Mesenchymal stem cell (in vitro differentiated cells and primary cell): ENCODE results near the gene C19orf12.
"Not testable (repeated sequence)": the region's sequence is repeated elsewhere in the genome, so short reads cannot be mapped to it uniquely, and the experiment has no call there.

Experiments
- DNase-seq: peaks from one replicate; pipeline ENCODE4 v3.0.0-alpha.2; 2013
- H2AFZ ChIP-seq: one replicate; pipeline ENCODE4 v1.6.1; 2013; ENCODE audit warnings: low read depth, mild to moderate bottlenecking, control low read depth, inconsistent platforms, low read length, moderate library complexity
- H2AK5ac ChIP-seq: 2 replicates; pipeline ENCODE4 v1.6.1; 2013; ENCODE audit warnings: low read length, moderate library complexity, mild to moderate bottlenecking, inconsistent platforms; ENCODE audit not compliant: severe bottlenecking
- H2BK120ac ChIP-seq: one replicate; pipeline ENCODE4 v1.6.1; 2013; ENCODE audit warnings: low read depth, mild to moderate bottlenecking, inconsistent platforms, low read length, moderate library complexity
- H2BK12ac ChIP-seq, 2 experiments: one replicate each; pipeline ENCODE4 v1.6.1; 2013; ENCODE audit warnings: inconsistent platforms in 2 of 2, low read length in 2 of 2, mild to moderate bottlenecking in 2 of 2, moderate library complexity in 2 of 2, control low read depth in 1 of 2
- H2BK15ac ChIP-seq: one replicate; pipeline ENCODE4 v1.6.1; 2013; ENCODE audit warnings: mild to moderate bottlenecking, low read depth, inconsistent platforms; ENCODE audit not compliant: poor library complexity, severe bottlenecking
- H2BK5ac ChIP-seq: 2 replicates; pipeline ENCODE4 v1.6.1; 2013; ENCODE audit warnings: low read depth, mild to moderate bottlenecking, low read length, control low read depth, inconsistent platforms; ENCODE audit not compliant: poor library complexity, severe bottlenecking
- H3K14ac ChIP-seq, 2 experiments: one replicate each; pipeline ENCODE4 v1.6.1; 2013; ENCODE audit warnings: inconsistent platforms in 2 of 2, low read length in 2 of 2, control low read depth in 1 of 2, mild to moderate bottlenecking in 1 of 2, moderate library complexity in 1 of 2
- H3K18ac ChIP-seq, 2 experiments: one replicate each; pipeline ENCODE4 v1.6.1; 2013; ENCODE audit warnings: inconsistent platforms in 2 of 2, low read length in 2 of 2, control low read depth in 1 of 2, low read depth in 1 of 2, mild to moderate bottlenecking in 1 of 2
- H3K23ac ChIP-seq, 2 experiments: one replicate each; pipeline ENCODE4 v1.6.1; 2013; ENCODE audit warnings: inconsistent platforms in 2 of 2, low read length in 2 of 2, mild to moderate bottlenecking in 2 of 2, moderate library complexity in 2 of 2, control low read depth in 1 of 2
- H3K27ac ChIP-seq: 2 replicates; pipeline ENCODE4 v1.5.1; 2013; ENCODE audit warnings: mild to moderate bottlenecking, moderate library complexity, low read length, control low read depth, inconsistent platforms; ENCODE audit not compliant: poor library complexity, severe bottlenecking
- H3K27me3 ChIP-seq, 2 experiments: 2 replicates each; pipeline versions ENCODE4 v1.6.1 to v1.7.0; 2013; ENCODE audit warnings: low read length in 2 of 2, mild to moderate bottlenecking in 2 of 2, moderate library complexity in 2 of 2, control low read depth in 1 of 2, inconsistent platforms in 1 of 2; ENCODE audit not compliant: control insufficient read depth in 1 of 2, insufficient read depth in 1 of 2
- H3K36me3 ChIP-seq, 2 experiments: 2 replicates each; pipeline versions ENCODE4 v1.6.1 to v1.7.0; 2013; ENCODE audit warnings: low read length in 2 of 2, control low read depth in 1 of 2, inconsistent platforms in 1 of 2, low read depth in 1 of 2, mild to moderate bottlenecking in 1 of 2; ENCODE audit not compliant: insufficient read depth in 2 of 2, control insufficient read depth in 1 of 2
- H3K4ac ChIP-seq, 2 experiments: one replicate each; pipeline ENCODE4 v1.6.1; 2013; ENCODE audit warnings: inconsistent platforms in 2 of 2, low read length in 2 of 2, mild to moderate bottlenecking in 2 of 2, moderate library complexity in 2 of 2, control low read depth in 1 of 2, low read depth in 1 of 2
- H3K4me1 ChIP-seq: 2 replicates; pipeline ENCODE4 v1.6.1; 2013; ENCODE audit warnings: low read depth, low read length, control low read depth; ENCODE audit not compliant: control insufficient read depth, insufficient read depth
- H3K4me2 ChIP-seq: 2 replicates; pipeline ENCODE4 v1.6.1; 2013; ENCODE audit warnings: low read length, mild to moderate bottlenecking, inconsistent platforms; ENCODE audit not compliant: poor library complexity, severe bottlenecking
- H3K4me3 ChIP-seq, 2 experiments: 2 replicates each; pipeline versions ENCODE4 v1.5.1 to v1.7.0; 2013; ENCODE audit warnings: low read length in 2 of 2, mild to moderate bottlenecking in 2 of 2, control low read depth in 1 of 2, low read depth in 1 of 2; ENCODE audit not compliant: insufficient read depth in 1 of 2
- H3K79me1 ChIP-seq: replicated peaks from 2 replicates; pipeline ENCODE4 v1.6.1; 2013; ENCODE audit warnings: mild to moderate bottlenecking, control low read depth, low read length, inconsistent platforms; ENCODE audit not compliant: poor library complexity, severe bottlenecking
- H3K9ac ChIP-seq: 2 replicates; pipeline ENCODE4 v1.7.0; 2013; ENCODE audit warnings: mild to moderate bottlenecking, low read length, moderate library complexity
- H3K9me3 ChIP-seq: 2 replicates; pipeline ENCODE4 v1.7.0; 2013; ENCODE audit warnings: mild to moderate bottlenecking, low read length; ENCODE audit not compliant: control insufficient read depth
- H4K8ac ChIP-seq: one replicate; pipeline ENCODE4 v1.6.1; 2013; ENCODE audit warnings: inconsistent platforms, mild to moderate bottlenecking, low read length, moderate library complexity
- H4K91ac ChIP-seq: one replicate; pipeline ENCODE4 v1.6.1; 2013; ENCODE audit warnings: mild to moderate bottlenecking, low read length, inconsistent platforms
- WGBS: methylation state at CpG from one replicate; pipeline ENCODE4 v1.1.7; 2013; ENCODE audit warnings: mixed read lengths; 5-methylcytosine and 5-hydroxymethylcytosine counted together

Gene C19orf12

DNA sequence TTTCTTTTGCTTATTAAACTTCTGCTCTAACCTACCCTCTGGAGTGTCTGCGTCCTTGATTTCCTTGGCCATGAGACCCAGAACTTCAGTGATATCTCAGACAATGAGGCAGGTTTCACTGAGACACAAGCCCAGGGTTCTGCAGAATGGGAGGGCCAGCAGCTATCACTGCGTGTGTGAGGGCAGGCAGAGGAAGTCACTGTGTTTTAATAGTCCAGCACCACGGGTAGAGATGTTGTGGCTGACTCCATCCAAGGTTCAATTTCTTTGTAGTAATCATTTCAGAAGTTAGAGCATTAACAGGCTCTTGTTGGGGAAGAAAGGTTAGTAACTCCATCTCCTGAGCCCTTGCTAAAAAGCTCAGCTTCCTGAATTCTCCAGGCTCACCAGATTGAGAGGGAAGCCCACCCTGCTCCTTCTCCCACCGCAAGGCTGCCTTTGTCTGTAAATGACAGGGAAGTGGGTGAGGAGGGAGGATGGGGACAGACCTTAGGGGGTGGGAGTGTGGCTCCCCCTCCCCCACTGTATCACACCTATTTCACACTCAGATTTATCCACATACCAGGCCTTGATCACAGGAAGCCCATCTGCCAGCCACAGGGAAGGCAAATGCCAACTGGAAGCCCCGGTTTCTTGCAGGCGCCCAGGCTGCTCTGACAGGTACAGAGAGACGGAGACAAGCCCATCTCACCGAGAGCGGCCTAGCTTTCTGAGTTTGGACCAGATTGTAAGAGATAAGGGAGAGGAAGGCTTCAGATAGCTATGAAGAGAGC is 2.1 kb downstream of the C19orf12 start:
- Histone ChIP-seq H3K27me3 (no peaks in the 10 kb centered on the region), H3K79me1 (peaks cover 46% of the 10 kb centered on the region), H3K23ac (peak overlapping the region in 1 of 2 experiments; percentile 31), H2AFZ (no peak overlapping the region), H3K9ac (no peak overlapping the region), H2BK5ac (no peak overlapping the region), H3K18ac (no peak overlapping the region), H3K36me3 (peaks cover 7 to 22% of the 10 kb centered on the region in 2 experiments), H3K9me3 (no peaks in the 10 kb centered on the region), H3K27ac (no peak overlapping the region), H3K14ac (no peak overlapping the region), H2BK15ac (no peak overlapping the region), H3K4me2 (no peak overlapping the region), H3K4me1 (peaks cover 19% of the 10 kb centered on the region), H2BK120ac (no peak overlapping the region), H3K4ac (no peak overlapping the region), H2BK12ac (no peak overlapping the region), H4K8ac (no peak overlapping the region), H4K91ac (no peak overlapping the region), H2AK5ac (no peak overlapping the region), H3K4me3 (no peak overlapping the region)
- DNase-seq = no peak
- 84% methylated on average over 6 of the region's 9 CpGs for WGBS

DNA sequence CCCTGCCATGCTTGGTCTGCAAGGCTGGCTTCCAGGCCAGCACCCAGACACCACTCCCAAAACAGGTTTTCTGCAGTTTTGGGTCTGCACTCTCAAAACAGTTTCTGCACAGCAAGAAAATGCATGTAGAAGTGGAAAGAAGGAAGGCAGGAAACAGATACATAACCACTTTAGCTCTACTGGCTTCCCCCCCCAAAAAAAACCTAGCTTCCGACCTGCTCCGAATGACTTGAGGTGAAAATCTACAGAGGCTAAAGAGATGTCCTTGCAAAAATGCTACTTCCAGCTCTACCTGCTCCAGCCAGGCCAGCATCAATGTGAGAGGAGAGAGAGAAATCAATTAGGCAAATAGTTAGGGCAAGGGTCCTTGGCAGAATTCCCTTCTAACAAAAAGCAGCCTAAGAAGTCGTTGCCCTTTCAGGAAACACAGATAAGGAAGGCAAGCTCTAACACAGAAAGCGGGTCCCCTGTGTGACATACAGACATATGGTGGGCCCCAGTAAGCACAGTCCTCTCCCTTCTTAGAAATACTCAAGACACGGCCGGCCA is 3.4 kb downstream of the C19orf12 start:
- H3K23ac ChIP-seq = no peak overlapping the region
- no peak overlapping the region for H2AK5ac ChIP-seq
- no peaks in the 10 kb centered on the region for H3K9me3 ChIP-seq
- H2BK15ac ChIP-seq = no peak overlapping the region
- no peak overlapping the region for H2BK5ac ChIP-seq
- H4K8ac ChIP-seq = no peak overlapping the region
- H4K91ac ChIP-seq = no peak overlapping the region
- H3K4me2 ChIP-seq = no peak overlapping the region
- no peak overlapping the region for H3K27ac ChIP-seq
- peaks cover 53% of the 10 kb centered on the region for H3K79me1 ChIP-seq
- peaks cover 19% of the 10 kb centered on the region for H3K4me1 ChIP-seq
- H3K27me3 ChIP-seq = no peaks in the 10 kb centered on the region
- H2BK120ac ChIP-seq = no peak overlapping the region
- no peak overlapping the region for H2BK12ac ChIP-seq
- 88% methylated on average over 4 of the region's 6 CpGs for WGBS
- H3K9ac ChIP-seq = no peak overlapping the region
- no peak overlapping the region for H3K14ac ChIP-seq
- no peak overlapping the region for H3K4ac ChIP-seq
- no peak for DNase-seq
- H2AFZ ChIP-seq = no peak overlapping the region
- H3K18ac ChIP-seq = no peak overlapping the region
- H3K36me3 ChIP-seq = peaks cover 17 to 29% of the 10 kb centered on the region in 2 experiments
- H3K4me3 ChIP-seq = no peak overlapping the region

DNA sequence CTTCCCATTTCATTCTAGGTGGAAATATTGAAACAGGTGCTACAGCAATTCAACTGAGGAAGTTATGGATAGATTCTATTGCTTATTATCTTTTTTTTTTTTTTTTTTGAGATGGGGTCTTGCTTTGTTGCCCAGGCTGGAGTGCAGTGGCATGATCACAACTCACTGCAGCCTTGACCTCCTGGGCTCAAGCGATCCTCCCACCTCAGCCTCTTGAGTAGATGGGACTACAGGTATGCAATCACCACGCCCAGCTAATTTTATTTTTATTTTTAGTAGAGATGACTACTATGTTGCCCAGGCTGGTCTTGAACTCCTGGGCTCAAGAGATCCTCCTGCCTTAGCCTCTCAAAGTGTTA is 5.6 kb downstream of the C19orf12 start:
- not testable (repeated sequence) for H2BK120ac ChIP-seq, DNase-seq, H4K91ac ChIP-seq, H3K4ac ChIP-seq, H2AK5ac ChIP-seq, H2AFZ ChIP-seq, H3K27ac ChIP-seq, H3K27me3 ChIP-seq, H3K9me3 ChIP-seq, H3K4me3 ChIP-seq, H3K23ac ChIP-seq, H2BK15ac ChIP-seq, H3K18ac ChIP-seq, H4K8ac ChIP-seq, H3K4me2 ChIP-seq, H2BK5ac ChIP-seq, H3K14ac ChIP-seq, H2BK12ac ChIP-seq
- H3K4me1 ChIP-seq = peaks cover 12% of the 10 kb centered on the region
- peaks cover 51% of the 10 kb centered on the region for H3K79me1 ChIP-seq
- H3K9ac ChIP-seq = peak overlapping the region; percentile 2
- WGBS = no CpG with 5 or more reads among the region's 2 CpGs
- peaks cover 38 to 41% of the 10 kb centered on the region in 2 experiments for H3K36me3 ChIP-seq

DNA sequence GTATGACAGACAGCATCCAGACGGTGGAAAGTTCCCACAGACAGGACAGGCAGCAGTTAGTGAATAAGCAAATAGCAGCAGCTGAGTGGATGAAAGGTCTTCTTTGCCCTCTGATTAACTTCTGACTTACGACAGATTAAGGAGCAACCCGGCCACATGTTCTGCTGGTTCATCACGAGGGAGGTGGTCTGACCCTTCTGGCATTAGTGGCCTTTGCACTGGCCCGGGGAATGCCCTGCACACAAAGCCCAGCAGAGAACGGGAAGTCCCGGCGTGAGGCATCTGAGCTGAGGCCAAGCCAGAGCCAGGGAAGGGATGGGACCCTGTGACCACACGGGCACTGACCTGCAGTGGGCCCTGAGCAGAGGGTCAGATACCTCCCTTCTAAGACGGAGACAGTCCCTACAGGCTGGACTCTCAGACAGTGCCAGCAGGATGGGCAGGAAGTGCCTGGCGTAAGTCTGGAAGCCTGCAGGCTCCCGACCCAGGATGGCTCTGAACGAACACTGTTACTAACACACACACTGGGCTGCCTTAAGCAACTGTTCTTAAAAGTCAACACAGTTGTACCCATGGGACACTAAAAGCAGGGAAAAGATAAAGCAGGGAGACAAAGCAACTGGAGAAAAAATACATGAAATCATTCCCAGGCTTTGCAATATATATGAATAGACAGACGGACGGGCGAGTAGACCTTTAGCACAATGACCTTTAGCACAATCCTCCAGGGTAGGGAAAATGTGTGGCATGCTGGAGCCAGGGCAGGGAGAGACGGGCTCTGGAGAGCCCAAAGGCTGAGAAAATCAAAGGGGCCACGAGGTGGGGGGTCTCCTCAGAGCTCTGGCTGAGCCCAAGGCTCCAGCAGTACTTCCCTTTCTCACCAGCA is 6.3 kb downstream of the C19orf12 start:
- Histone ChIP-seq H2BK15ac (no peak overlapping the region), H3K79me1 (peaks cover 52% of the 10 kb centered on the region), H3K4me1 (peaks cover 6% of the 10 kb centered on the region), H2BK120ac (no peak overlapping the region), H3K9me3 (no peaks in the 10 kb centered on the region), H3K9ac (peak overlapping the region; percentile 2), H4K8ac (no peak overlapping the region), H2AK5ac (no peak overlapping the region), H3K14ac (no peak overlapping the region), H3K27me3 (no peaks in the 10 kb centered on the region), H2BK5ac (no peak overlapping the region), H2AFZ (no peak overlapping the region), H2BK12ac (no peak overlapping the region), H3K23ac (no peak overlapping the region), H3K36me3 (peaks cover 39 to 42% of the 10 kb centered on the region in 2 experiments), H3K4me2 (no peak overlapping the region), H3K27ac (no peak overlapping the region), H4K91ac (no peak overlapping the region), H3K4me3 (peak overlapping the region in 1 of 2 experiments; percentile 34), H3K18ac (no peak overlapping the region), H3K4ac (no peak overlapping the region)
- WGBS = 84% methylated on average over 13 of the region's 18 CpGs
- DNase-seq = peak; percentile 8
